Hematopoietic multipotent progenitor cell treated with erythropoietin and hydrocortisone succinate and interleukin-3 and kit ligand, for 8 days (in vitro differentiated cells): ENCODE results near the gene AP4E1.
A peak's percentile ranks its signal among the peaks of the same experiment; 100 is the strongest.
"Not testable (repeated sequence)": the region's sequence is repeated elsewhere in the genome, so short reads cannot be mapped to it uniquely, and the experiment has no call there.

Experiments used
- DNase-seq: peaks from one replicate; pipeline ENCODE4 v3.0.0-alpha.2; 2015

Gene AP4E1

GRCh38 chr15:50890751-50891150, 17.7 kb upstream of the AP4E1 start:
- no peak for DNase-seq

GRCh38 chr15:50891159-50891558, 17.3 kb upstream of the AP4E1 start:
- DNase-seq: no peak

- DNase-seq: no peak
These were observed 14.5 kb upstream of the AP4E1 start for GRCh38 chr15:50893976-50894375.

- DNase-seq: not testable (repeated sequence)
These were observed 7.1 kb upstream of the AP4E1 start for GRCh38 chr15:50901390-50901789.

- no peak for DNase-seq
These were observed 4.3 kb upstream of the AP4E1 start for GRCh38 chr15:50904211-50904610.

GRCh38 chr15:50905055-50905454, 3.4 kb upstream of the AP4E1 start:
- DNase-seq: no peak

- peak; percentile 47 for DNase-seq
These were observed 1.4 kb upstream of the AP4E1 start for GRCh38 chr15:50906954-50907600.

GRCh38 chr15:50907601-50908208, 778 bp upstream of the AP4E1 start:
- DNase-seq: peak; percentile 77

GRCh38 chr15:50909010-50909317, 481 bp downstream of the AP4E1 start:
- peak; percentile 50 for DNase-seq

- not testable (repeated sequence) for DNase-seq
These were observed 1.9 kb downstream of the AP4E1 start for GRCh38 chr15:50910426-50910795.

- DNase-seq: no peak
These were observed 2.5 kb downstream of the AP4E1 start for GRCh38 chr15:50911001-50911400.

- no peak for DNase-seq
These were observed 3.1 kb downstream of the AP4E1 start for GRCh38 chr15:50911621-50912020.

- DNase-seq: no peak
These were observed 7.9 kb downstream of the AP4E1 start for GRCh38 chr15:50916400-50916799.

- DNase-seq: not testable (repeated sequence)
These were observed 10.9 kb downstream of the AP4E1 start for GRCh38 chr15:50919359-50919758.

GRCh38 chr15:50925281-50925680, 16.8 kb downstream of the AP4E1 start:
- no peak for DNase-seq

GRCh38 chr15:50929062-50929461, 20.6 kb downstream of the AP4E1 start:
- no peak for DNase-seq

GRCh38 chr15:50930792-50931191, 22.3 kb downstream of the AP4E1 start:
- no peak for DNase-seq

GRCh38 chr15:50933341-50933740, 24.9 kb downstream of the AP4E1 start:
- no peak for DNase-seq

- DNase-seq: no peak
These were observed 30.0 kb downstream of the AP4E1 start for GRCh38 chr15:50938525-50938924.

- DNase-seq: no peak
These were observed 31.4 kb downstream of the AP4E1 start for GRCh38 chr15:50939911-50940310.

GRCh38 chr15:50940506-50940905, 32.0 kb downstream of the AP4E1 start:
- peak; percentile 3 for DNase-seq

GRCh38 chr15:50943638-50944037, 35.2 kb downstream of the AP4E1 start:
- no peak for DNase-seq

GRCh38 chr15:50944672-50945071, 36.2 kb downstream of the AP4E1 start:
- DNase-seq: no peak

- DNase-seq: peak; percentile 4
These were observed 37.2 kb downstream of the AP4E1 start for GRCh38 chr15:50945725-50946124.

GRCh38 chr15:50950745-50951144, 42.3 kb downstream of the AP4E1 start:
- DNase-seq: not testable (repeated sequence)
